ENCODE results near the gene CLASP2. TPM values are rescaled to one million over a fixed set of nuclear protein-coding genes. Genes with fewer than 3 reads are reported as not detected.
"Not testable (repeated sequence)": the region's sequence is repeated elsewhere in the genome, so short reads cannot be mapped to it uniquely, and the experiment has no call there.

CLASP2 gene
- total and polyA plus RNA-seq, 2 experiments from 2014 or later: 12.3 to 30.4 TPM

DNA sequence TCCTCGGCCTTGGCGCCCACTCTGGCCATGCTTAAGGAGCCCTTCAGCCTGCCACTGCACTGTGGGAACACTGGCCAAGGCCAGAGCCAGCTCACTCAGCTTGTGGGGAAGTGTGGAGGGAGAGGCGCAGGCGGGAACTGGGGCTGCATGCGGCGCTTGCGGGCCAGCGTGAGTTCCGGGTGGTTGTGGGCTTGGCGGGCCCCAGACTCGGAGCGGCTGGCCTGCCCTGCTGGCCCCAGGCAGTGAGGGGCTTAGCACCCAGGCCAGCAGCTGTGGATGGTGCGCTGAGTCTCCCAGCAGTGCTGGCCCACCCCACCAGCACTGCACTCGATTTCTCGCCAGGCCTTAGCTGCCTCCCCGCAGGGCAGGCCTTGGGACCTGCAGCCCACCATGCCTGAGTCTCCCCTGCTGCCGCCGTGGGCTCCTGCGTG lies 264.7 kb downstream of the CLASP2 start:
- no peak for TF ChIP-seq EZH2phosphoT487 (IDR thresholded peaks at IDR 0.05; ENCODE audit: insufficient read depth, low read depth)
- TF ChIP-seq EZH2 (IDR thresholded peaks at IDR 0.05; ENCODE audit: insufficient read depth, poor library complexity, severe bottlenecking): no peak
- H3K9me2 ChIP-seq (ENCODE audit: insufficient read depth): no peaks in the 10 kb centered on the region
- no peak overlapping the region for H3K27ac ChIP-seq
- no peaks in the 10 kb centered on the region for H3K79me2 ChIP-seq (ENCODE audit: insufficient read depth)
- in situ Hi-C loops (cut with MboI): no loop called here
- H3F3A ChIP-seq (ENCODE audit: insufficient read depth): no peaks in the 10 kb centered on the region
- H3K27me3 ChIP-seq (replicated peaks; ENCODE audit: insufficient read depth): no peaks in the 10 kb centered on the region
- no peak for DNase-seq
- H3K9me3 ChIP-seq (ENCODE audit: low read depth): no peaks in the 10 kb centered on the region
- no peaks in the 10 kb centered on the region for H3K36me3 ChIP-seq (ENCODE audit: low read depth)
- H3K9ac ChIP-seq: no peak overlapping the region
- WGBS, 2 experiments (ENCODE audit: low coverage in 1 of 2, low lambda C conversion rate in 2 of 2, missing lambda C conversion rate in 2 of 2): 82 to 92% methylated on average over 18 of the region's 19 CpGs
- H2AFZ ChIP-seq: no peak overlapping the region
- no peak overlapping the region for H3K4me3 ChIP-seq
- no peaks in the 10 kb centered on the region for H4K20me1 ChIP-seq (ENCODE audit: insufficient read depth)
- H3K4me2 ChIP-seq (ENCODE audit: unreplicated experiment): no peak overlapping the region
- no peaks in the 10 kb centered on the region for H3K4me1 ChIP-seq (ENCODE audit: insufficient read depth)

- H3F3A ChIP-seq (ENCODE audit: insufficient read depth); H3K4me2 ChIP-seq (ENCODE audit: unreplicated experiment); H3K27ac ChIP-seq; H3K79me2 ChIP-seq (ENCODE audit: insufficient read depth); H3K4me1 ChIP-seq (ENCODE audit: insufficient read depth); H3K9me3 ChIP-seq (ENCODE audit: low read depth); DNase-seq; H3K36me3 ChIP-seq (ENCODE audit: low read depth); H4K20me1 ChIP-seq (ENCODE audit: insufficient read depth); in situ Hi-C loops (cut with MboI); H3K9me2 ChIP-seq (ENCODE audit: insufficient read depth); H3K9ac ChIP-seq; H3K4me3 ChIP-seq; H2AFZ ChIP-seq; H3K27me3 ChIP-seq (replicated peaks; ENCODE audit: insufficient read depth): not testable (repeated sequence)
- 65 to 100% methylated on average over 1 of the region's 1 CpG for WGBS, 2 experiments (ENCODE audit: low coverage in 1 of 2, low lambda C conversion rate in 2 of 2, missing lambda C conversion rate in 2 of 2)
Observed at GRCh38 chr3:33451994-33452393, 266.1 kb downstream of the CLASP2 start.

DNA sequence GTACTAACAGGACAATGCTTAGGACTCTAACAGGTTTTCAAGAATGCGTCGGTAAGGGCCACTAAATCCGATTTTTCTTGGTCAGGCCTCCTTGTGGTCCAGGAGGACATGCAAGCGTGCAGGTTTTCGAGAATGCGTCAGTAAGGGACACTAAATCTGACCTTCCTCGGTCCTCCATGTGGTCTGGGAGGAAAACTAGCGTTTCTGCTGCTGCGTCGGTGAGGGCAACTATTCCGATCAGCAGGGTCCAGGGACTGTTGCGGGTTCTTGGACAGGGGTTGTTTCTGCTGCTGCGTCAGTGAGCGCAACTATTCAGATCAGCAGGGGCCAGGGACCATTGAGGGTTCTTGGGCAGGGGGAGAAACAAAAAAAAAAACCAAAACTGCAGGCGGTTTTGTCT lies 270.1 kb downstream of the CLASP2 start:
- Histone ChIP-seq H3K27ac (no peak overlapping the region), H4K20me1 (ENCODE audit: insufficient read depth) (no peaks in the 10 kb centered on the region), H3F3A (ENCODE audit: insufficient read depth) (no peaks in the 10 kb centered on the region), H3K36me3 (ENCODE audit: low read depth) (no peaks in the 10 kb centered on the region), H3K4me1 (ENCODE audit: insufficient read depth) (no peaks in the 10 kb centered on the region), H3K4me2 (ENCODE audit: unreplicated experiment) (no peak overlapping the region), H3K9ac (no peak overlapping the region), H3K79me2 (ENCODE audit: insufficient read depth) (no peaks in the 10 kb centered on the region), H3K4me3 (no peak overlapping the region), H3K27me3 (replicated peaks; ENCODE audit: insufficient read depth) (no peaks in the 10 kb centered on the region), H3K9me3 (ENCODE audit: low read depth) (no peaks in the 10 kb centered on the region), H2AFZ (no peak overlapping the region), H3K9me2 (ENCODE audit: insufficient read depth) (no peaks in the 10 kb centered on the region)
- DNase-seq: no peak
- TF ChIP-seq EZH2phosphoT487 (IDR thresholded peaks at IDR 0.05; ENCODE audit: insufficient read depth, low read depth) (no peak), EZH2 (IDR thresholded peaks at IDR 0.05; ENCODE audit: insufficient read depth, poor library complexity, severe bottlenecking) (no peak)
- in situ Hi-C loops (cut with MboI): no loop called here
- WGBS, 2 experiments (ENCODE audit: low coverage in 1 of 2, low lambda C conversion rate in 2 of 2, missing lambda C conversion rate in 2 of 2): 86 to 88% methylated on average over 15 of the region's 15 CpGs

DNA sequence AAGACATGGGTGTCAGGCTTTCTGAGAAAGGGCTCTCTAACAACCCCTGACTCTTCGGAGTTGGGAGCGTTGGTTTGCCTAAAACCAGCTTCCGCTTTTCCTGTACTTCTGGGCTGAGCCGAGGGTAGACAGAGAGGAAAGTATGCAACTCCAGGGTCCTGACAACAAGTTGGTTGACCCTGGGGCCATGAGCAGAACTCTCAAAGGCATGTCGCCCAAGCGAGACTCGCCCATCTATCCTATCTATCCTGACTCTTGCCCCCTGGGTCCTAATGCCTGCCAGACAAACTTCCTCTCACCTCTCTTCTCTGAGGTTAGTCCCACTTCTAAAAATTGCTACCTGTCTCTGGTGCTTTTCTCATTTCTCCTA lies 270.8 kb downstream of the CLASP2 start:
- H3K4me3 ChIP-seq; H3K9ac ChIP-seq; in situ Hi-C loops (cut with MboI); H3K79me2 ChIP-seq (ENCODE audit: insufficient read depth); DNase-seq; H3K27ac ChIP-seq; H3K36me3 ChIP-seq (ENCODE audit: low read depth); H3K4me2 ChIP-seq (ENCODE audit: unreplicated experiment); H3K9me3 ChIP-seq (ENCODE audit: low read depth); H3K4me1 ChIP-seq (ENCODE audit: insufficient read depth); H3F3A ChIP-seq (ENCODE audit: insufficient read depth); H3K27me3 ChIP-seq (replicated peaks; ENCODE audit: insufficient read depth); H2AFZ ChIP-seq; H3K9me2 ChIP-seq (ENCODE audit: insufficient read depth); H4K20me1 ChIP-seq (ENCODE audit: insufficient read depth): not testable (repeated sequence)
- 48 to 63% methylated on average over 7 of the region's 7 CpGs for WGBS, 2 experiments (ENCODE audit: low coverage in 1 of 2, low lambda C conversion rate in 2 of 2, missing lambda C conversion rate in 2 of 2)

Small RNA genes lying within 50 kb of the gene (small RNA-seq; reads per million reads assigned to genes)
- gene COX6CP10 (ENCODE audit: low read depth, low replicate concordance) (not detected), gene RNA5SP128 (ENCODE audit: low read depth, low replicate concordance) (0.81 reads per million, percentile 30 among the genes with 10 or more reads in this experiment)

Other genes with a start within 250 kb of the CLASP2 start
- gene PDCD6IP, start 80.4 kb upstream of the CLASP2 start, total RNA-seq (2014; rRNA removed; shearing (Covaris generic)): 180 and 214 TPM in 2 replicates
- gene PDCD6IP, start 80.4 kb upstream of the CLASP2 start, polyA plus RNA-seq (2016; fragmentation: Nextera tagmentation; extraction: Ambion mirVana): 191 and 197 TPM in 2 replicates

Data from GM23248 (cell line).